HG02642 (cell line): ENCODE measurements around the gene SLF2.

Experiments
- ATAC-seq: cut with Tn5 transposase; IDR thresholded peaks from one replicate; pipeline ENCODE4 v1.9.1; 2021; ENCODE audit warnings: mild to moderate bottlenecking; ENCODE audit not compliant: unreplicated experiment, poor library complexity

SLF2 gene

GRCh38 chr10:101007915-101008822 is 95.4 kb downstream of the SLF2 start:
- ATAC-seq: no peak

- ATAC-seq: no peak
Observed at GRCh38 chr10:101008823-101009423, 96.2 kb downstream of the SLF2 start.

- no peak for ATAC-seq
Observed at GRCh38 chr10:101010329-101010728, 97.6 kb downstream of the SLF2 start.

GRCh38 chr10:101011517-101012423 is 99.0 kb downstream of the SLF2 start:
- ATAC-seq: no peak

GRCh38 chr10:101012525-101013364 is 100.0 kb downstream of the SLF2 start:
- peak; percentile 73 for ATAC-seq

- ATAC-seq: no peak
Observed at GRCh38 chr10:101013365-101013825, 100.6 kb downstream of the SLF2 start.

- ATAC-seq: no peak
Observed at GRCh38 chr10:101014230-101014884, 101.6 kb downstream of the SLF2 start.
